GM12801 (cell line): ENCODE results near the gene STRIP1.

ENCODE experiments used
- TF ChIP-seq, protein P1 (sequence below): IDR thresholded peaks from one replicate; pipeline ENCODE4 v1.5.1; 2011; ENCODE audit warnings: control low read depth; ENCODE audit not compliant: insufficient read length; ENCODE audit errors: extremely low read depth

STRIP1 gene

GRCh38 chr1:110091381-110091780, 57.0 kb downstream of the STRIP1 start:
- TF ChIP-seq, protein P1, sequence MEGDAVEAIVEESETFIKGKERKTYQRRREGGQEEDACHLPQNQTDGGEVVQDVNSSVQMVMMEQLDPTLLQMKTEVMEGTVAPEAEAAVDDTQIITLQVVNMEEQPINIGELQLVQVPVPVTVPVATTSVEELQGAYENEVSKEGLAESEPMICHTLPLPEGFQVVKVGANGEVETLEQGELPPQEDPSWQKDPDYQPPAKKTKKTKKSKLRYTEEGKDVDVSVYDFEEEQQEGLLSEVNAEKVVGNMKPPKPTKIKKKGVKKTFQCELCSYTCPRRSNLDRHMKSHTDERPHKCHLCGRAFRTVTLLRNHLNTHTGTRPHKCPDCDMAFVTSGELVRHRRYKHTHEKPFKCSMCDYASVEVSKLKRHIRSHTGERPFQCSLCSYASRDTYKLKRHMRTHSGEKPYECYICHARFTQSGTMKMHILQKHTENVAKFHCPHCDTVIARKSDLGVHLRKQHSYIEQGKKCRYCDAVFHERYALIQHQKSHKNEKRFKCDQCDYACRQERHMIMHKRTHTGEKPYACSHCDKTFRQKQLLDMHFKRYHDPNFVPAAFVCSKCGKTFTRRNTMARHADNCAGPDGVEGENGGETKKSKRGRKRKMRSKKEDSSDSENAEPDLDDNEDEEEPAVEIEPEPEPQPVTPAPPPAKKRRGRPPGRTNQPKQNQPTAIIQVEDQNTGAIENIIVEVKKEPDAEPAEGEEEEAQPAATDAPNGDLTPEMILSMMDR, result no peak

- TF ChIP-seq, protein P1, result no peak
These were observed 57.4 kb downstream of the STRIP1 start for GRCh38 chr1:110091791-110092190.

- TF ChIP-seq, protein P1, result no peak
These were observed 58.6 kb downstream of the STRIP1 start for GRCh38 chr1:110092991-110093390.

GRCh38 chr1:110094931-110095654, 60.7 kb downstream of the STRIP1 start:
- TF ChIP-seq, protein P1, result no peak

GRCh38 chr1:110097507-110098221, 63.2 kb downstream of the STRIP1 start:
- TF ChIP-seq, protein P1, result no peak

GRCh38 chr1:110098222-110099026, 64.0 kb downstream of the STRIP1 start:
- TF ChIP-seq, protein P1, result no peak

GRCh38 chr1:110100335-110100734, 65.9 kb downstream of the STRIP1 start:
- TF ChIP-seq, protein P1, result no peak
